Measurements from ENCODE around the gene DCLRE1A. TPM values are rescaled to one million over a fixed set of nuclear protein-coding genes. Genes with fewer than 3 reads are reported as not detected.

The DCLRE1A gene
- total RNA-seq, 2 experiments from 2014 or later, result 12.7 to 13.9 TPM

DNA sequence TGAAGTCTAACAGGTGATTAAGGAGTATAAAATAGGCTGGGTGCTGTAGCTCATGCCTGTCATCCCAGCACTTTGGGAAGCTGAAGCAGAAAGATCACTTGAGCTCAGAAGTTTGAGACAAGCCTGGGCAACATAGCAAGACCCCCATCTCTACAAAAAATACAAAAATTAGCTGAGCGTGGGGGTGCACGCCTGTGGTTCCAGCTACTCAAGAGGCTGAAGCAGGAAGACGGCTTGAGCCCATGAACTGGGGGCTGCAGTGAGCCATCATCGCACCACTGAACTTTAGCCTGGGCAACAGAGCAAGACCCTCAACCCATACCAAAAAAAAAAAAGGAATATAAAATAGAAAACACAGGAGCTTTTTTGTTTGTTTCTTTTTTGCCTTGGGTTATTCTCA is 47.4 kb downstream of the DCLRE1A start:
- no peaks in the 10 kb centered on the region for H3K4me1 Mint-ChIP-seq
- POLR2A ChIA-PET, result no interaction called here
- H3K36me3 Mint-ChIP-seq (ENCODE audit: low read depth), result no peaks in the 10 kb centered on the region
- no peak for DNase-seq
- no peak overlapping the region for H3K4me3 Mint-ChIP-seq
- CTCF ChIA-PET, result interaction anchor here (1.8 kb wide), 1 partner anchor 240 kb away, joined by 4 read pairs; no protein-coding TSS in a partner anchor
- H3K27me3 Mint-ChIP-seq, result peaks cover 26% of the 10 kb centered on the region
- H3K9me3 Mint-ChIP-seq, result no peaks in the 10 kb centered on the region
- H3K27ac Mint-ChIP-seq, result no peak overlapping the region

DNA sequence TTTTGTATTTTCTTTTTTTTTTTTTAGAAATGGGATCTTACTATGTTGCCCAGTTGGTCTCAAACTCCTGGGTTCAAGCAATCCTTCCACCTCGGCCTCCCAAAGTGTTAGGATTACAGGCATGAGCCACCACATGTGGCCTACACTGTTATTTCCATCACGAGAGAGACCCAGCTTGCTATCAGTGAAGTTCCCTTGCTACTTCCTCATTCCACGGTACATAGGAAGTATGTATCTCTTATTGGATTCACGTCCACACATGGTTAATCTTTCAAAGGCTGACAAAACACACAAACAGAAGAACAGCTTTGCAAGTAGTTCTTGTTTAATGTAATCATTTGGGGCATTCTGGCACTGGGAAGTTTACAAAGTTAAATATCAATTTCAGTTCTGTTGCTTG is 50.9 kb downstream of the DCLRE1A start:
- no peaks in the 10 kb centered on the region for H3K36me3 Mint-ChIP-seq (ENCODE audit: low read depth)
- peaks cover 29% of the 10 kb centered on the region for H3K27me3 Mint-ChIP-seq
- H3K9me3 Mint-ChIP-seq, result no peaks in the 10 kb centered on the region
- POLR2A ChIA-PET, result no interaction called here
- CTCF ChIA-PET, result interaction anchor here (0.6 kb wide), 1 partner anchor 1909 kb away, joined by 3 read pairs; no protein-coding TSS in a partner anchor
- no peaks in the 10 kb centered on the region for H3K4me1 Mint-ChIP-seq
- H3K4me3 Mint-ChIP-seq, result no peak overlapping the region
- no peak overlapping the region for H3K27ac Mint-ChIP-seq
- DNase-seq, result no peak

DNA sequence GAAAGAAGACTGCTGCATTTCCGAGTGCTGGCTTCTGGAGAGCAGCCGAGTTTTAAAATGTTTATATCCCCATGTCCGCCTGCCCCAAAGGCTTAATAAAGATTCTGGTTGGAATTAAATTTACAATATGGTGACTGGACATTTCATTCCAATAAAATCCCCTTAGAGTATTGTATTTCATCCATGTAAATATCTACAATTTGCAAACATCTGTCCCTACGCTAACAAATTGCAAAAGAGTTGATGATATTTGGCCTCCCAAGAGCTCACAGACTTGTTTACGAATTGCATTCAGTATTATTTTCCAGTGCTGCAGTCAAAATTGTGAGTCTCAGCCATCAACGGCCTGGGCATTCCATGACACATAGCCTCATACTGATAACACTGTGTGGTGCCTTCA is 52.3 kb downstream of the DCLRE1A start:
- Mint-ChIP-seq H3K27ac (no peak overlapping the region), H3K9me3 (no peaks in the 10 kb centered on the region), H3K27me3 (peaks cover 31% of the 10 kb centered on the region), H3K4me3 (no peak overlapping the region), H3K4me1 (no peaks in the 10 kb centered on the region), H3K36me3 (ENCODE audit: low read depth) (no peaks in the 10 kb centered on the region)
- ChIA-PET POLR2A (no interaction called here), CTCF (interaction anchor here (1.0 to 1.3 kb wide), 3 partner anchors 49 to 300 kb away, joined by 3 to 4 read pairs (median 3); no protein-coding TSS in a partner anchor)
- DNase-seq, result no peak

DNA sequence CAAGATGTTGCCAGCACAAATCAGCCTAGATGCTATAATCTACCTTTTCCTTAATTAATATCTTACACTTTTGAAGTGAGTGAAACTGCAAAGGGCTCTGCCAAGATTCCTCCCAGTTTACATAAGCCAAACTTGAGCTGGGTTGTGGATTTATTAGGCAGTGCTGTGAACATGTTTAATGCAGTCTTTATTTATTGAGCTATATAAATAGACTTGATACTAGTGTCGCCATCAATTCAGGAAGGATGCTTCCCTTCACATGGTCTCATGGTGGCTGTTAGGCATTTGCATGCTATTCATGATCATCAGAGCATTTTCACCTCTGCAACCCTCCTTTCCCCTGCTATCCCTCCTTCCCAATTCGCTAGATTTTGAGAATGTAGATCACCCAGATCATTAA is 62.2 kb downstream of the DCLRE1A start:
- Mint-ChIP-seq H3K4me3 (no peak overlapping the region), H3K27ac (no peak overlapping the region), H3K9me3 (no peaks in the 10 kb centered on the region), H3K36me3 (ENCODE audit: low read depth) (no peaks in the 10 kb centered on the region), H3K27me3 (peaks cover 24% of the 10 kb centered on the region), H3K4me1 (no peaks in the 10 kb centered on the region)
- no peak for DNase-seq
- ChIA-PET POLR2A (no interaction called here), CTCF (interaction anchor here (0.5 to 1.1 kb wide), 2 partner anchors 88 to 334 kb away, joined by 3 to 5 read pairs; no protein-coding TSS in a partner anchor)

DNA sequence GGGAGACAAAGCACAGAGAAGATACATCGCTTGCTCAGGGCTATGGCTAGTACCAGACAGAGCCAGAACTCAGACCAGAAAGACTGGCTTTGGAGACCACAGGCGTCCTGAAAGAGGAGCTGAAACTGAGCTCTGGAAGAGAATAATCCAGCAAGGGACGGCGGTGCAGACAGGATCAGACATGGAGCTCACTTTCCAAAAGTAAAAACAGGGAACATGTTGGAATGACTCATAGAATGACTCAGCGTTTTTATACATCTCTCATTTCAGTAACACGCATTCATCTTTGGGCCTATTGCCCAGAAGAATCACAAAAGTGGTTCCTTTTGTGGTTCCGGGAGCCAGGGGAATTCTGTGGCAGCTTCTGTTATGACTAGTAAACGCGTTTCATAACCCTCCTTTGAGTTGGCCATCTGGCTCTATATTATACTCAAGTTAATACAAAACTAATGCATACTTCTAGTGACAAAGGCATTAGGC is 65.2 kb downstream of the DCLRE1A start:
- DNase-seq, result no peak
- H3K27ac Mint-ChIP-seq, result no peak overlapping the region
- no peak overlapping the region for H3K4me3 Mint-ChIP-seq
- POLR2A ChIA-PET, result no interaction called here
- CTCF ChIA-PET, result interaction anchor here (1.1 kb wide), 1 partner anchor 61 kb away, joined by 3 read pairs; no protein-coding TSS in a partner anchor
- no peaks in the 10 kb centered on the region for H3K9me3 Mint-ChIP-seq
- no peaks in the 10 kb centered on the region for H3K36me3 Mint-ChIP-seq (ENCODE audit: low read depth)
- peaks cover 9% of the 10 kb centered on the region for H3K27me3 Mint-ChIP-seq
- H3K4me1 Mint-ChIP-seq, result no peaks in the 10 kb centered on the region

Other genes with a start within 250 kb of the DCLRE1A start
- not detected for gene NRAP, start 190.0 kb downstream of the DCLRE1A start, total RNA-seq
- 10 to 100 TPM; 33.5 to 35.6 TPM for gene CASP7, start 174.2 kb downstream of the DCLRE1A start, total RNA-seq
- under 1 TPM; 0.10 to 0.15 TPM for gene PLEKHS1, start 102.4 kb downstream of the DCLRE1A start, total RNA-seq
- 10 to 100 TPM; 21.4 to 23.7 TPM for gene NHLRC2, start 579 bp upstream of the DCLRE1A start, total RNA-seq
- gene ADRB1, start 189.8 kb upstream of the DCLRE1A start, total RNA-seq, result not detected